GM10266 (cell line): ENCODE results near the gene PRLHR.

Source experiments
- DNase-seq: peaks from one replicate; pipeline ENCODE4 v3.0.0; 2012; ENCODE audit errors: extremely low spot score
- CTCF ChIP-seq: IDR thresholded peaks from 2 replicates; pipeline ENCODE4 v1.5.1; 2012; ENCODE audit warnings: mild to moderate bottlenecking, low read depth; ENCODE audit not compliant: control insufficient read depth, insufficient read depth; ENCODE audit errors: missing control alignments

The PRLHR gene

GRCh38 chr10:118605694-118606093 is 10.2 kb upstream of the PRLHR start:
- no peak for TF ChIP-seq CTCF
- no peak for DNase-seq

- no peak for TF ChIP-seq CTCF
- DNase-seq: no peak
These were observed 1.1 kb upstream of the PRLHR start for GRCh38 chr10:118596426-118597124.

GRCh38 chr10:118595064-118595420 is 406 bp downstream of the PRLHR start:
- no peak for TF ChIP-seq CTCF
- no peak for DNase-seq

GRCh38 chr10:118594392-118595063 is 920 bp downstream of the PRLHR start:
- DNase-seq: peak; percentile 39
- TF ChIP-seq CTCF: peak; percentile 21

- TF ChIP-seq CTCF: no peak
- DNase-seq: no peak
These were observed 2.6 kb downstream of the PRLHR start for GRCh38 chr10:118592675-118593330.

- no peak for TF ChIP-seq CTCF
- DNase-seq: no peak
These were observed 5.1 kb downstream of the PRLHR start for GRCh38 chr10:118590334-118590733.

GRCh38 chr10:118587881-118588651 is 7.4 kb downstream of the PRLHR start:
- DNase-seq: no peak
- TF ChIP-seq CTCF: no peak
